Neuronal stem cell (in vitro differentiated cells): Measurements from ENCODE around the gene MC2R.
A peak's percentile ranks its signal among the peaks of the same experiment; 100 is the strongest.

Experiments
- DNase-seq: peaks from one replicate; pipeline ENCODE4 v3.0.0-alpha.2; 2013; ENCODE audit warnings: low spot score
- H2AFZ ChIP-seq: one replicate; pipeline ENCODE4 v1.6.1; 2013; ENCODE audit warnings: mild to moderate bottlenecking, low read length, inconsistent platforms
- H2AK5ac ChIP-seq: 2 replicates; pipeline ENCODE4 v1.6.1; 2013; ENCODE audit warnings: low read depth, mild to moderate bottlenecking, inconsistent platforms, low read length, moderate library complexity, mixed read lengths
- H2BK120ac ChIP-seq: 2 replicates; pipeline ENCODE4 v1.6.1; 2013; ENCODE audit warnings: low read depth, mild to moderate bottlenecking, inconsistent platforms, low read length, moderate library complexity, mixed read lengths
- H2BK12ac ChIP-seq: one replicate; pipeline ENCODE4 v1.6.1; 2013; ENCODE audit warnings: low read length, inconsistent platforms
- H2BK15ac ChIP-seq: 2 replicates; pipeline ENCODE4 v1.6.1; 2013; ENCODE audit warnings: mild to moderate bottlenecking, low read length, inconsistent platforms, mixed read lengths
- H2BK5ac ChIP-seq: one replicate; pipeline ENCODE4 v1.6.1; 2013; ENCODE audit warnings: inconsistent platforms, mild to moderate bottlenecking, low read length, moderate library complexity
- H3K14ac ChIP-seq: one replicate; pipeline ENCODE4 v1.6.1; 2013; ENCODE audit warnings: low read length, inconsistent platforms
- H3K18ac ChIP-seq: 2 replicates; pipeline ENCODE4 v1.6.1; 2013; ENCODE audit warnings: low read length, inconsistent platforms
- H3K23ac ChIP-seq: 2 replicates; pipeline ENCODE4 v1.6.1; 2013; ENCODE audit warnings: low read depth, mild to moderate bottlenecking, mixed read lengths, low read length, inconsistent platforms; ENCODE audit not compliant: poor library complexity
- H3K27ac ChIP-seq: replicated peaks from 3 replicates; pipeline ENCODE4 v1.5.1; 2013; ENCODE audit warnings: low read length, inconsistent platforms
- H3K27me3 ChIP-seq, 3 experiments: 2 replicates each; pipeline ENCODE4 v1.6.1; 2013; ENCODE audit warnings: low read length in 3 of 3, mild to moderate bottlenecking in 2 of 3, inconsistent platforms in 1 of 3, low read depth in 1 of 3, mixed read lengths in 1 of 3, moderate library complexity in 1 of 3; ENCODE audit not compliant: control insufficient read depth in 3 of 3, insufficient read depth in 3 of 3
- H3K36me3 ChIP-seq, 2 donors: replicated peaks in 1 of 2; 2 replicates each; pipeline ENCODE4 v1.6.1; 2013; ENCODE audit warnings: low read length in 2 of 2; ENCODE audit not compliant: control insufficient read depth in 2 of 2, insufficient read depth in 2 of 2
- H3K4ac ChIP-seq: 2 replicates; pipeline ENCODE4 v1.6.1; 2013; ENCODE audit warnings: inconsistent platforms, mild to moderate bottlenecking, low read length, moderate library complexity
- H3K4me1 ChIP-seq, 2 donors: 1 replicate in 1 of 2; 2 replicates in 1 of 2; pipeline ENCODE4 v1.6.1; 2013; ENCODE audit warnings: low read length in 2 of 2, low read depth in 1 of 2; ENCODE audit not compliant: control insufficient read depth in 2 of 2, insufficient read depth in 1 of 2
- H3K4me2 ChIP-seq: one replicate; pipeline ENCODE4 v1.6.1; 2013; ENCODE audit warnings: mild to moderate bottlenecking, low read length, inconsistent platforms; ENCODE audit not compliant: insufficient read depth, poor library complexity, severe bottlenecking
- H3K4me3 ChIP-seq, 2 donors: 2 replicates each; pipeline ENCODE4 v1.5.1; 2013; ENCODE audit warnings: low read length in 2 of 2, mild to moderate bottlenecking in 2 of 2, inconsistent platforms in 1 of 2, moderate library complexity in 1 of 2
- H3K79me1 ChIP-seq: one replicate; pipeline ENCODE4 v1.6.1; 2013; ENCODE audit warnings: low read depth, mild to moderate bottlenecking, inconsistent platforms, low read length, moderate library complexity
- H3K9ac ChIP-seq: one replicate; pipeline ENCODE4 v1.6.1; 2013; ENCODE audit warnings: mild to moderate bottlenecking, low read depth, low read length, inconsistent platforms; ENCODE audit not compliant: poor library complexity
- H3K9me3 ChIP-seq, 2 donors: replicated peaks in 1 of 2; 2 replicates each; pipeline versions ENCODE3 to v1.6.1; 2013; ENCODE audit warnings: low read length in 2 of 2, mild to moderate bottlenecking in 2 of 2, inconsistent platforms in 1 of 2, low read depth in 1 of 2, mixed read lengths in 1 of 2, moderate library complexity in 1 of 2; ENCODE audit not compliant: control insufficient read depth in 2 of 2, insufficient read depth in 1 of 2
- H4K8ac ChIP-seq: one replicate; pipeline ENCODE4 v1.6.1; 2013; ENCODE audit warnings: low read depth, mild to moderate bottlenecking, inconsistent platforms, low read length, moderate library complexity
- H4K91ac ChIP-seq: one replicate; pipeline ENCODE4 v1.6.1; 2013; ENCODE audit warnings: low read length, low read depth, mild to moderate bottlenecking, inconsistent platforms; ENCODE audit not compliant: poor library complexity
- WGBS, 2 donors: extraction: QIAGEN DNeasy Blood & Tissue Kit; methylation state at CpG; one replicate each; pipeline ENCODE4 v1.1.7; 2013; ENCODE audit warnings: missing lambda C conversion rate in 2 of 2, mixed read lengths in 1 of 2; ENCODE audit not compliant: insufficient read length in 2 of 2, insufficient replicate concordance in 1 of 2; ENCODE audit errors: extremely low coverage in 2 of 2; 5-methylcytosine and 5-hydroxymethylcytosine counted together

Gene MC2R

DNA sequence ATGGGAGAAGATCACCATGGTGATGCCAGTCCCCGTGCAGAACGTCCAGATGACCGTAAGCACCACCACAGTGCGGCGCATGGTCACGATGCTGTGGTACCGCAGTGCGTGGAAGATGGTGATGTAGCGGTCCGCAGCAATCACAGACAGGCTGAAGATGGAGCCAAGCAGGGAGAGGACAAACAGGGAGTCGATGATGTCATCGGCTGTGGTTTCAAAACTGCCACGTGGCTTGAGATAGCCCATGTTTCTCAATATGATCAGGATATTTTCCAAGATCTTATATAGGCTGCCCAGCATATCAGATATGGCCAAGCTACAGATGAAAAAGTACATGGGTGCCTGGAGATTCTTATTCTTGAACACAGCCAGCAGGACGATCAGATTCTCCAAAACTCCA is 30.3 kb downstream of the MC2R start:
- no peak overlapping the region for H3K27ac ChIP-seq
- H3K79me1 ChIP-seq: no peaks in the 10 kb centered on the region
- H3K9me3 ChIP-seq: peaks cover 0 to 2% of the 10 kb centered on the region in 2 donors
- no peak overlapping the region for H2AK5ac ChIP-seq
- no peak overlapping the region for H3K9ac ChIP-seq
- H4K8ac ChIP-seq: no peak overlapping the region
- no CpG with 5 or more reads among the region's 14 CpGs for WGBS, 2 donors
- no peaks in the 10 kb centered on the region for H3K27me3 ChIP-seq
- H2BK5ac ChIP-seq: no peak overlapping the region
- H3K4me2 ChIP-seq: no peak overlapping the region
- no peak overlapping the region for H2BK120ac ChIP-seq
- H2BK12ac ChIP-seq: no peak overlapping the region
- H3K4me1 ChIP-seq: peaks cover 0 to 1% of the 10 kb centered on the region in 2 donors
- no peaks in the 10 kb centered on the region for H3K36me3 ChIP-seq
- no peak overlapping the region for H3K4ac ChIP-seq
- no peak overlapping the region for H4K91ac ChIP-seq
- no peak overlapping the region for H3K14ac ChIP-seq
- no peak overlapping the region for H2AFZ ChIP-seq
- H3K23ac ChIP-seq: no peak overlapping the region
- H2BK15ac ChIP-seq: no peak overlapping the region
- no peak for DNase-seq
- peak overlapping the region in 1 of 2 donors; percentile 65 for H3K4me3 ChIP-seq
- no peak overlapping the region for H3K18ac ChIP-seq

DNA sequence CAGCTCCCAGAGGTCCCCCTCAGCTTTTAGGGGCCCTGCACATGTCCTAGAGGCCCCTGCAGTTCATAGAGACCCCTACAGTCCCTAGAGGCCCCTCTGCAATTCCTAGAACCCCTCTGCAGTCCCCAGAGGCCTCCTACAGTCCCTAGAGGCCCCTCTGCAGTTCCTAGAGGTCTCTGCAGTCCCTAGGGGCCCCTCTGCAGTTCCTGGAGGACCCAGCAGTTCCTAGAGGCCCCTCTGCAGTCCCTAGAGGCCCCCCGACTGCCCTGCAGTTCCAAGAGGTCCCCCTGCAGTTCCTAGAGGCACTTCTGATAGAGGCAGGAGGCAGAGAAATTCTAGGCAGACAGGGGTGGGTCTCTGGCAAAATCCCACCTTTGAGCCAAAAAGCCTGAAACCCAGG is 35.4 kb downstream of the MC2R start:
- Histone ChIP-seq H4K8ac (no peak overlapping the region), H3K14ac (no peak overlapping the region), H3K9me3 (peaks cover 0 to 2% of the 10 kb centered on the region in 2 donors), H3K79me1 (no peaks in the 10 kb centered on the region), H3K4me1 (no peaks in the 10 kb centered on the region), H3K4me3 (no peak overlapping the region), H2AK5ac (no peak overlapping the region), H3K36me3 (no peaks in the 10 kb centered on the region), H3K23ac (no peak overlapping the region), H3K4ac (no peak overlapping the region), H3K18ac (no peak overlapping the region), H2BK120ac (no peak overlapping the region), H2BK15ac (no peak overlapping the region), H3K9ac (no peak overlapping the region), H3K27me3 (peaks cover 0 to 2% (median 2%) of the 10 kb centered on the region in 3 experiments), H2BK12ac (no peak overlapping the region), H3K27ac (no peak overlapping the region), H3K4me2 (no peak overlapping the region), H2AFZ (no peak overlapping the region), H2BK5ac (no peak overlapping the region), H4K91ac (no peak overlapping the region)
- no CpG with 5 or more reads among the region's 1 CpG for WGBS, 2 donors
- no peak for DNase-seq

DNA sequence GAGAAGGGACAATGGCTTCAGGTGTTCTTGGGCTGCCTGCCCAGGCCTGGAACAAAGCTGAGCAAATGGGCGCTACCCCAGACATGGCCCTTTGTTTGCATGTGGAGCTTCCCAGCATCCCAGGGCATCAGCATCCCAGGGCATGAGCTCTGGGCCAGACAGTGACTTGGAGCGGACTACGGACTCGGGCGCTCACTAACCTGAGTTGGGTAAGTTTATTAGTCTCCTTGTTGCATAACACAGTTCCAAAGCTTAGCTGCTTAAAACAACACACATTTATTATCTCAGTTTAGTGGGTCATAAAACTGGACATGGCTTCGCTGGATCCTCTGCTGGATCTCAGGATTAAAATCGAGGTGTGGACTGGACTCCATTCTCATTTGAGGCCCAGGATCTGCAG is 35.8 kb downstream of the MC2R start:
- no peaks in the 10 kb centered on the region for H3K79me1 ChIP-seq

DNA sequence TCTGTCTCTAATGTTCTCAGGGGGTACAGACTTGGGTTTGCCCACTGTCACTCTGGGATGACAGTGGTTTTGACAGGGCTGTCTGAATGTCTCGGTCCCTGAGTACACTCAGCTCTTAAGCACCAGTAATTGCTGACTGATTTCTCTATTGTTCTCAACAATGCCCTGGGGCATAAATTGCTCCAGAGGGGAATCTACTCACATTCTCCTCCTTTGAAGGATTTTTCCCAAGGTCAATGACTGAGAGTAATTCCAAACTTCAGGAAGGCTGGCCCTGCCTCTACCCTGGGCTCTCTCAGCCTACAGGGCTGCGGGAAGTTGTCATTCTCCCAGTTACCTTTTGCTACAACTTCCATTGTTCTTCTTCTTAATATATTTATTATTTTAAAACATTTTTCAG is 36.5 kb downstream of the MC2R start:
- no peak overlapping the region for H3K14ac ChIP-seq
- no peak overlapping the region for H2BK15ac ChIP-seq
- H3K4ac ChIP-seq: no peak overlapping the region
- H3K4me1 ChIP-seq: no peaks in the 10 kb centered on the region
- H2AK5ac ChIP-seq: no peak overlapping the region
- H2BK12ac ChIP-seq: no peak overlapping the region
- no peak for DNase-seq
- H3K9me3 ChIP-seq: peaks cover 0 to 2% of the 10 kb centered on the region in 2 donors
- H4K8ac ChIP-seq: no peak overlapping the region
- no peak overlapping the region for H2BK120ac ChIP-seq
- no peak overlapping the region for H3K27ac ChIP-seq
- H3K79me1 ChIP-seq: no peaks in the 10 kb centered on the region
- no CpG with 5 or more reads among the region's 2 CpGs for WGBS, 2 donors
- no peak overlapping the region for H2AFZ ChIP-seq
- no peak overlapping the region for H3K4me3 ChIP-seq
- H4K91ac ChIP-seq: no peak overlapping the region
- H3K9ac ChIP-seq: no peak overlapping the region
- no peak overlapping the region for H3K23ac ChIP-seq
- no peak overlapping the region for H2BK5ac ChIP-seq
- peaks cover 0 to 2% (median 2%) of the 10 kb centered on the region in 3 experiments for H3K27me3 ChIP-seq
- no peaks in the 10 kb centered on the region for H3K36me3 ChIP-seq
- no peak overlapping the region for H3K4me2 ChIP-seq
- H3K18ac ChIP-seq: no peak overlapping the region

More for the DNA sequence above, 35.8 kb downstream of the MC2R start:
- H3K9ac ChIP-seq: no peak overlapping the region
- DNase-seq: no peak
- no peaks in the 10 kb centered on the region for H3K36me3 ChIP-seq
- no peaks in the 10 kb centered on the region for H3K4me1 ChIP-seq
- H3K4me3 ChIP-seq: no peak overlapping the region
- H3K23ac ChIP-seq: no peak overlapping the region
- no peak overlapping the region for H4K91ac ChIP-seq
- no peak overlapping the region for H2AK5ac ChIP-seq
- H2BK12ac ChIP-seq: no peak overlapping the region
- no peak overlapping the region for H3K18ac ChIP-seq
- whole genome bisulfite sequencing, 2 donors: no CpG with 5 or more reads among the region's 7 CpGs
- no peak overlapping the region for H3K27ac ChIP-seq
- H2BK5ac ChIP-seq: no peak overlapping the region
- H4K8ac ChIP-seq: no peak overlapping the region
- H3K27me3 ChIP-seq: peaks cover 0 to 2% (median 2%) of the 10 kb centered on the region in 3 experiments
- H3K14ac ChIP-seq: no peak overlapping the region
- H3K9me3 ChIP-seq: peaks cover 0 to 2% of the 10 kb centered on the region in 2 donors
- no peak overlapping the region for H2BK15ac ChIP-seq
- H2BK120ac ChIP-seq: no peak overlapping the region
- no peak overlapping the region for H3K4me2 ChIP-seq
- H3K4ac ChIP-seq: no peak overlapping the region
- H2AFZ ChIP-seq: no peak overlapping the region
